ENCODE data around the gene FBXL16. TPM values are rescaled to one million over a fixed set of nuclear protein-coding genes. Genes with fewer than 3 reads are reported as not detected.
A peak's percentile ranks its signal among the peaks of the same experiment; 100 is the strongest.

FBXL16 gene
- total RNA-seq, 1 donor from 2014 or later = 0.13 TPM

DNA sequence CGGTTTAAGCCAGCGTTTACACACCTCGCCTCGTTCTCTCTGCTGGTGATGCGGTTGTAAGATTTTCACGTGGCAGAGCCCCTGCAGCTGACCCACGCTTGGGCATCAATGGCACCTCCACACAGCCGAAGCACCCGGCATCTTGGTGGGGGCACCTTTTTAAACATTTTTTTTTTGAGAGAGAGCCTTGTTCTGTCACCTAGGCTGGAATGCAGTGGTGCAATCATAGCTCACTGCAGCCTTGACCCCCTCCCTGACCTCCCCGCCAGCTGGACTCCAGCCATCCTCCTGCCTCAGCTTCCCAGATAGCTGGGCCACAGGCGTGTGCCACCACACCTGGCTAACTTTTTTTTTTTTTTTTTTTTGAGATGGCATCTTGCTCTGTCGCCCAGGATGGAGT, 51.6 kb downstream of the FBXL16 start:
- H3K36me3 Mint-ChIP-seq = no peaks in the 10 kb centered on the region
- Histone ChIP-seq H3K9me3 (ENCODE audit: low read depth) (no peaks in the 10 kb centered on the region), H3K4me3 (no peak overlapping the region), H3K4me1 (no peaks in the 10 kb centered on the region), H3K79me2 (ENCODE audit: low read depth) (no peaks in the 10 kb centered on the region), H4K20me1 (ENCODE audit: low read depth) (peaks cover 3% of the 10 kb centered on the region), H3K4me2 (no peak overlapping the region), H3K27me3 (no peaks in the 10 kb centered on the region), H3K27ac (no peak overlapping the region), H2AFZ (replicated peaks) (no peak overlapping the region), H3K36me3 (no peaks in the 10 kb centered on the region), H3F3A (ENCODE audit: low read depth) (no peaks in the 10 kb centered on the region), H3K9ac (no peak overlapping the region)
- H3K27me3 Mint-ChIP-seq (ENCODE audit: insufficient read depth, low read depth) = no peaks in the 10 kb centered on the region
- peaks cover 3% of the 10 kb centered on the region for H3K4me1 Mint-ChIP-seq
- H3K4me3 Mint-ChIP-seq = no peak overlapping the region
- H3K27ac Mint-ChIP-seq = no peak overlapping the region
- DNase-seq (ENCODE audit: low spot score) = no peak
- TF ChIP-seq EZH2 (IDR thresholded peaks at IDR 0.05) (no peak), EZH2phosphoT487 (IDR thresholded peaks at IDR 0.05) (no peak)
- H3K9me3 Mint-ChIP-seq = no peaks in the 10 kb centered on the region

DNA sequence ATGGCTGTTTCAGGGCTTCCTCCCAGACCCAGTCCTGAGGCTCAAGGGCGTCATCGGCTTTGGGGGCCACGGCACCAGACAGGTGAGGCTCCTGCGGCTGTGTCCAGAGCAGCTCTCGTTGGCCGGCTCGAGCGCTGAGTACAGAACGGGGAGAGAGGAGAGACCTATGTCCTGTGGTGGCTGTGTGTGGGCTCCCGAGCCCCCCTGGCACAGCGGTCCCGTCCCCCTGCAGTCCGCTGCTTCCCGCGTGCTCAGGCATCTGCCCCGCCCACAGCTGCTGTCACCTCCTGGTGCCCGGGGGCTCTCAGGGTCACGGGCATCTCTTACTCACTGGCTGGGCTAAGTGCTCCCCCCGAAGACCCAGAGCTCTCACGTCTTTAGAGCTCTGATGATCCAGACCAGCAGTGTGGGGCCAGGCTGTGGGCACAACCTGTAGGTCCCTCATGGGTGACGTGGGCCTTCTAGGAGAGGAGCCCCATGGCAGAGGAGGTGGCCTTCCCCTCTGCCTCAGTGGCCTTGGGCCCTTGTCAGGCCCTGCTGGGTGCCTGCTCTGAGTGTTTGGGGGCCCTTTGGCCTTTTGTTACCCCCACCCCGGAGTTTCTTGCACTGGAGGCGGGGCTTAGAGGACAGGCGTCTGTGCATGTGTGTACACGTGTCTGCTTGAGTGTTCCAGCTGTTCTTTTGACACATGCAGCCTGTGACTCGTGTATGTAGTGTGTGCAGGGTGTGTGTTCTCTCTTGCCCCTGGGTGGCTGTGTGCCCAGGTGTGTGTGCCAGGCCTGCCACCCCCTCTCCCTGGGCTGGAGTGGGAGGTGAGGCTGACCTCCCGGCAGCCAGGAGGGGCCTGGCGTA, 52.9 kb downstream of the FBXL16 start:
- Mint-ChIP-seq H3K4me1 (peaks cover 3% of the 10 kb centered on the region), H3K27me3 (ENCODE audit: insufficient read depth, low read depth) (no peaks in the 10 kb centered on the region), H3K36me3 (no peaks in the 10 kb centered on the region), H3K4me3 (peak overlapping the region; percentile 35), H3K9me3 (no peaks in the 10 kb centered on the region), H3K27ac (no peak overlapping the region)
- no peak overlapping the region for H3K27ac ChIP-seq
- peaks cover 5% of the 10 kb centered on the region for H4K20me1 ChIP-seq (ENCODE audit: low read depth)
- DNase-seq (ENCODE audit: low spot score) = no peak
- peaks cover 5% of the 10 kb centered on the region for H3K4me1 ChIP-seq
- peaks cover 9% of the 10 kb centered on the region for H3F3A ChIP-seq (ENCODE audit: low read depth)
- H3K27me3 ChIP-seq = no peaks in the 10 kb centered on the region
- no peak overlapping the region for H3K4me3 ChIP-seq
- TF ChIP-seq, protein P1, sequence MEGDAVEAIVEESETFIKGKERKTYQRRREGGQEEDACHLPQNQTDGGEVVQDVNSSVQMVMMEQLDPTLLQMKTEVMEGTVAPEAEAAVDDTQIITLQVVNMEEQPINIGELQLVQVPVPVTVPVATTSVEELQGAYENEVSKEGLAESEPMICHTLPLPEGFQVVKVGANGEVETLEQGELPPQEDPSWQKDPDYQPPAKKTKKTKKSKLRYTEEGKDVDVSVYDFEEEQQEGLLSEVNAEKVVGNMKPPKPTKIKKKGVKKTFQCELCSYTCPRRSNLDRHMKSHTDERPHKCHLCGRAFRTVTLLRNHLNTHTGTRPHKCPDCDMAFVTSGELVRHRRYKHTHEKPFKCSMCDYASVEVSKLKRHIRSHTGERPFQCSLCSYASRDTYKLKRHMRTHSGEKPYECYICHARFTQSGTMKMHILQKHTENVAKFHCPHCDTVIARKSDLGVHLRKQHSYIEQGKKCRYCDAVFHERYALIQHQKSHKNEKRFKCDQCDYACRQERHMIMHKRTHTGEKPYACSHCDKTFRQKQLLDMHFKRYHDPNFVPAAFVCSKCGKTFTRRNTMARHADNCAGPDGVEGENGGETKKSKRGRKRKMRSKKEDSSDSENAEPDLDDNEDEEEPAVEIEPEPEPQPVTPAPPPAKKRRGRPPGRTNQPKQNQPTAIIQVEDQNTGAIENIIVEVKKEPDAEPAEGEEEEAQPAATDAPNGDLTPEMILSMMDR (IDR thresholded peaks at IDR 0.05) = no peak
- TF ChIP-seq EZH2phosphoT487 (IDR thresholded peaks at IDR 0.05) (no peak), EZH2 (IDR thresholded peaks at IDR 0.05) (no peak)
- no peak overlapping the region for H3K9ac ChIP-seq
- H3K79me2 ChIP-seq (ENCODE audit: low read depth) = no peaks in the 10 kb centered on the region
- no peak overlapping the region for H3K4me2 ChIP-seq
- no peaks in the 10 kb centered on the region for H3K9me3 ChIP-seq (ENCODE audit: low read depth)
- H2AFZ ChIP-seq (replicated peaks) = no peak overlapping the region
- no peaks in the 10 kb centered on the region for H3K36me3 ChIP-seq

DNA sequence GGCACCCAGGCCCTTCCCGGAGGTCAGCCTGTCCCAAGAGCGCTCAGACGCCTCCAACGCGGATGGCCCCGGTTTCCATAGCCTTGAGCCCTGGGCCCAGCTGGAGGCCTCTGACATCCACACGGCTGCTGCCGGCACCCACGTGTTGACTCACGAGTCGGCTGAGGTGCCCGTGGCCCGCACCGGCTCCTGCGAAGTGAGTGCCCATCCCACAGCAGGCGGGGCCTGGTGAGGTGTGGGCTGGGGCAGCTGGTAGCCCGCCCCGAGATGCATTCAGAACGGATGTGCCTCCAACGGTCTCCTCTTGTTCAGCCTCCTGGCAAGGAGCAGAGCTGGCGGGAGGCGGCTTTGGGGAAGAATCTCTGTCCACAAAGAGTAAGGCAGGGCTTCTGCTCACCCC, 53.8 kb downstream of the FBXL16 start:
- no peak overlapping the region for H3K4me3 ChIP-seq
- H4K20me1 ChIP-seq (ENCODE audit: low read depth) = peaks cover 8% of the 10 kb centered on the region
- peaks cover 5% of the 10 kb centered on the region for H3K4me1 ChIP-seq
- TF ChIP-seq, protein P1 (IDR thresholded peaks at IDR 0.05) = no peak
- TF ChIP-seq EZH2phosphoT487 (IDR thresholded peaks at IDR 0.05) (no peak), EZH2 (IDR thresholded peaks at IDR 0.05) (no peak)
- DNase-seq (ENCODE audit: low spot score) = no peak
- Mint-ChIP-seq H3K4me1 (peaks cover 3% of the 10 kb centered on the region), H3K4me3 (peak overlapping the region; percentile 27), H3K27me3 (ENCODE audit: insufficient read depth, low read depth) (no peaks in the 10 kb centered on the region), H3K9me3 (no peaks in the 10 kb centered on the region), H3K36me3 (no peaks in the 10 kb centered on the region), H3K27ac (no peak overlapping the region)
- no peak overlapping the region for H3K27ac ChIP-seq
- H3K79me2 ChIP-seq (ENCODE audit: low read depth) = no peaks in the 10 kb centered on the region
- H3K36me3 ChIP-seq = no peaks in the 10 kb centered on the region
- H3K4me2 ChIP-seq = no peak overlapping the region
- H3K27me3 ChIP-seq = no peaks in the 10 kb centered on the region
- no peak overlapping the region for H3K9ac ChIP-seq
- H3K9me3 ChIP-seq (ENCODE audit: low read depth) = no peaks in the 10 kb centered on the region
- H3F3A ChIP-seq (ENCODE audit: low read depth) = peaks cover 9% of the 10 kb centered on the region
- no peak overlapping the region for H2AFZ ChIP-seq (replicated peaks)

DNA sequence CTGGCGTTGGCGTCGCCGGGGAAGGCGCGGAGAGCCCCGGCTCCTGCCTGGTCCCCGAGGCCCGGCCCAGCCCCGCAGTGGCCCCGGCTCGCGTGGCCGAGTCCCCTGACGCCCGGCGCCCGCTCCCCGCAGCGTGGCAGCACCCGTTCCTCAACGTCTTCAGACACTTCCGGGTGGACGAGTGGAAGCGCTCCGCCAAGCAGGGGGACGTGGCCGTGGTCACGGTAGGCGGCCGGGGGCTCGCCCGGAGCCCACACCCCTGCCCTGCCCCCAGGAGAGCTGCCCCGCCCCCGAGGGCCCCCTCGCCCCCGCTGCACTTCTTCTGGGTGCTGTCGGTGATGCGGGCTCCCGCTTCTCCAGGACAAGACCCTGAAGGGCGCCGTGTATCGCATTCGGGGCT, 56.0 kb downstream of the FBXL16 start:
- H3K36me3 Mint-ChIP-seq = no peaks in the 10 kb centered on the region
- H3K4me2 ChIP-seq = peak overlapping the region; percentile 92
- H3K9me3 Mint-ChIP-seq = no peaks in the 10 kb centered on the region
- no peak for DNase-seq (ENCODE audit: low spot score)
- no peaks in the 10 kb centered on the region for H3K27me3 ChIP-seq
- H3K9me3 ChIP-seq (ENCODE audit: low read depth) = no peaks in the 10 kb centered on the region
- H4K20me1 ChIP-seq (ENCODE audit: low read depth) = peaks cover 8% of the 10 kb centered on the region
- no peaks in the 10 kb centered on the region for H3K79me2 ChIP-seq (ENCODE audit: low read depth)
- H3K27me3 Mint-ChIP-seq (ENCODE audit: insufficient read depth, low read depth) = no peaks in the 10 kb centered on the region
- H3F3A ChIP-seq (ENCODE audit: low read depth) = peaks cover 9% of the 10 kb centered on the region
- TF ChIP-seq, protein P1 (IDR thresholded peaks at IDR 0.05) = no peak
- no peak for TF ChIP-seq EZH2 (IDR thresholded peaks at IDR 0.05)
- TF ChIP-seq EZH2phosphoT487 (IDR thresholded peaks at IDR 0.05) = no peak
- H2AFZ ChIP-seq (replicated peaks) = peak overlapping the region; percentile 16
- no peak overlapping the region for H3K27ac ChIP-seq
- H3K4me3 Mint-ChIP-seq = peak overlapping the region; percentile 83
- peaks cover 6% of the 10 kb centered on the region for H3K4me1 Mint-ChIP-seq
- H3K36me3 ChIP-seq = no peaks in the 10 kb centered on the region
- peaks cover 5% of the 10 kb centered on the region for H3K4me1 ChIP-seq
- H3K27ac Mint-ChIP-seq = no peak overlapping the region
- H3K9ac ChIP-seq = peak overlapping the region; percentile 48
- H3K4me3 ChIP-seq = peak overlapping the region; percentile 81
